IPS-20b (cell line): ENCODE data around the gene DBNL.
A peak's percentile ranks its signal among the peaks of the same experiment; 100 is the strongest.

ENCODE experiments used
- H3K27ac ChIP-seq: one replicate; pipeline ENCODE4 v1.5.1; 2013; ENCODE audit warnings: low read length
- H3K27me3 ChIP-seq: 2 replicates; pipeline ENCODE4 v1.6.1; 2013; ENCODE audit warnings: mild to moderate bottlenecking, low read length, inconsistent platforms; ENCODE audit not compliant: insufficient read depth
- H3K36me3 ChIP-seq: 2 replicates; pipeline ENCODE4 v1.6.1; 2013; ENCODE audit warnings: low read depth, mild to moderate bottlenecking, inconsistent platforms, low read length, moderate library complexity; ENCODE audit not compliant: insufficient read depth
- H3K4me1 ChIP-seq: 2 replicates; pipeline ENCODE4 v1.6.1; 2013; ENCODE audit warnings: mild to moderate bottlenecking, control low read depth, inconsistent platforms, low read length, moderate library complexity; ENCODE audit not compliant: insufficient read depth
- H3K4me3 ChIP-seq: 2 replicates; pipeline ENCODE4 v1.5.1; 2013; ENCODE audit warnings: mild to moderate bottlenecking, low read length, inconsistent platforms
- H3K9ac ChIP-seq: 2 replicates; pipeline ENCODE4 v1.6.1; 2013; ENCODE audit warnings: low read depth, mild to moderate bottlenecking, inconsistent platforms, low read length, moderate library complexity
- H3K9me3 ChIP-seq: 2 replicates; pipeline ENCODE4 v1.6.1; 2013; ENCODE audit warnings: mild to moderate bottlenecking, low read depth, low read length, inconsistent platforms; ENCODE audit not compliant: insufficient read depth

DBNL gene

GRCh38 chr7:44075296-44076075 lies 31.0 kb downstream of the DBNL start:
- no peak overlapping the region for H3K4me3 ChIP-seq
- no peak overlapping the region for H3K9ac ChIP-seq
- peaks cover 62% of the 10 kb centered on the region for H3K36me3 ChIP-seq
- no peaks in the 10 kb centered on the region for H3K4me1 ChIP-seq
- H3K9me3 ChIP-seq, result no peaks in the 10 kb centered on the region
- H3K27ac ChIP-seq, result no peak overlapping the region
- H3K27me3 ChIP-seq, result no peaks in the 10 kb centered on the region

GRCh38 chr7:44076101-44076895 lies 31.8 kb downstream of the DBNL start:
- Histone ChIP-seq H3K36me3 (peaks cover 63% of the 10 kb centered on the region), H3K4me1 (no peaks in the 10 kb centered on the region), H3K4me3 (no peak overlapping the region), H3K27ac (no peak overlapping the region), H3K9me3 (no peaks in the 10 kb centered on the region), H3K27me3 (no peaks in the 10 kb centered on the region), H3K9ac (no peak overlapping the region)

- Histone ChIP-seq H3K9me3 (no peaks in the 10 kb centered on the region), H3K9ac (no peak overlapping the region), H3K36me3 (peaks cover 63% of the 10 kb centered on the region), H3K27ac (no peak overlapping the region), H3K4me1 (no peaks in the 10 kb centered on the region), H3K27me3 (no peaks in the 10 kb centered on the region), H3K4me3 (no peak overlapping the region)
These were observed 32.6 kb downstream of the DBNL start for GRCh38 chr7:44077061-44077460.

GRCh38 chr7:44077681-44078091 lies 33.2 kb downstream of the DBNL start:
- no peak overlapping the region for H3K27ac ChIP-seq
- H3K9ac ChIP-seq, result no peak overlapping the region
- H3K36me3 ChIP-seq, result peaks cover 62% of the 10 kb centered on the region
- no peak overlapping the region for H3K4me3 ChIP-seq
- no peaks in the 10 kb centered on the region for H3K27me3 ChIP-seq
- H3K4me1 ChIP-seq, result no peaks in the 10 kb centered on the region
- no peaks in the 10 kb centered on the region for H3K9me3 ChIP-seq

- Histone ChIP-seq H3K36me3 (peaks cover 57% of the 10 kb centered on the region), H3K9ac (no peak overlapping the region), H3K27ac (no peak overlapping the region)
These were observed 34.0 kb downstream of the DBNL start for GRCh38 chr7:44078521-44078920.

GRCh38 chr7:44079331-44080021 lies 35.0 kb downstream of the DBNL start:
- H3K4me1 ChIP-seq, result no peaks in the 10 kb centered on the region
- peaks cover 52% of the 10 kb centered on the region for H3K36me3 ChIP-seq
- H3K4me3 ChIP-seq, result no peak overlapping the region
- no peak overlapping the region for H3K9ac ChIP-seq
- H3K27me3 ChIP-seq, result peaks cover 13% of the 10 kb centered on the region; the same call in 1 of the 2 replicates
- H3K9me3 ChIP-seq, result no peaks in the 10 kb centered on the region
- H3K27ac ChIP-seq, result no peak overlapping the region

More at GRCh38 chr7:44078521-44078920, 34.0 kb downstream of the DBNL start:
- Histone ChIP-seq H3K27me3 (peaks cover 4% of the 10 kb centered on the region; the same call in 1 of the 2 replicates), H3K4me1 (no peaks in the 10 kb centered on the region), H3K4me3 (no peak overlapping the region), H3K9me3 (no peaks in the 10 kb centered on the region)

GRCh38 chr7:44080118-44080517 lies 35.6 kb downstream of the DBNL start:
- no peak overlapping the region for H3K9ac ChIP-seq
- peaks cover 13% of the 10 kb centered on the region; the same call in 1 of the 2 replicates for H3K27me3 ChIP-seq
- peaks cover 47% of the 10 kb centered on the region for H3K36me3 ChIP-seq
- H3K4me1 ChIP-seq, result no peaks in the 10 kb centered on the region
- H3K4me3 ChIP-seq, result no peak overlapping the region
- H3K27ac ChIP-seq, result no peak overlapping the region
- no peaks in the 10 kb centered on the region for H3K9me3 ChIP-seq

GRCh38 chr7:44080686-44081265 lies 36.3 kb downstream of the DBNL start:
- H3K9ac ChIP-seq, result no peak overlapping the region; the same call in 1 of the 2 replicates
- no peaks in the 10 kb centered on the region for H3K9me3 ChIP-seq
- no peaks in the 10 kb centered on the region for H3K4me1 ChIP-seq
- H3K4me3 ChIP-seq, result peak overlapping the region; percentile 88; the same call in 1 of the 2 replicates
- H3K36me3 ChIP-seq, result peaks cover 42% of the 10 kb centered on the region
- no peak overlapping the region for H3K27ac ChIP-seq
- H3K27me3 ChIP-seq, result peaks cover 13% of the 10 kb centered on the region; the same call in 1 of the 2 replicates

GRCh38 chr7:44081266-44081748 lies 36.8 kb downstream of the DBNL start:
- Histone ChIP-seq H3K27me3 (peaks cover 13% of the 10 kb centered on the region; the same call in 1 of the 2 replicates), H3K9me3 (no peaks in the 10 kb centered on the region), H3K4me3 (peak overlapping the region; percentile 88; the same call in 1 of the 2 replicates), H3K36me3 (peaks cover 36% of the 10 kb centered on the region), H3K4me1 (no peaks in the 10 kb centered on the region), H3K27ac (no peak overlapping the region), H3K9ac (no peak overlapping the region; the same call in 1 of the 2 replicates)

- H3K27ac ChIP-seq, result no peak overlapping the region
- peaks cover 25% of the 10 kb centered on the region for H3K36me3 ChIP-seq
- H3K4me1 ChIP-seq, result no peaks in the 10 kb centered on the region
- peaks cover 13% of the 10 kb centered on the region; the same call in 1 of the 2 replicates for H3K27me3 ChIP-seq
- peak overlapping the region; percentile 64; the same call in 1 of the 2 replicates for H3K9ac ChIP-seq
- peak overlapping the region; percentile 70 for H3K4me3 ChIP-seq
- H3K9me3 ChIP-seq, result no peaks in the 10 kb centered on the region
These were observed 38.2 kb downstream of the DBNL start for GRCh38 chr7:44082541-44083207.
